Heart right ventricle (tissue), 16 donors: Measurements from ENCODE around the gene KRTAP12-4. TPM values are rescaled to one million over a fixed set of nuclear protein-coding genes. Genes with fewer than 3 reads are reported as not detected.
"Not testable (repeated sequence)": the region's sequence is repeated elsewhere in the genome, so short reads cannot be mapped to it uniquely, and the experiment has no call there.

Experiments used
- ATAC-seq, 8 donors: fragments of 200-7000 bp; cut with Tn5 transposase; one replicate each; pipeline ENCODE4 v1.9.1; 2020; ENCODE audit warnings: mild to moderate bottlenecking in 8 of 8, moderate library complexity in 8 of 8, moderate number of reproducible peaks in 1 of 8
- DNase-seq, 2 donors: peaks; one replicate each; pipeline ENCODE4 v3.0.0-alpha.2; 2020
- H3K27ac ChIP-seq, 10 donors: fragments of 200-600 bp; sonication (generic) in 2 of 10; one replicate each; pipeline versions ENCODE4 v1.5.0 to v1.8.0; 2020 to 2022; ENCODE audit warnings: mild to moderate bottlenecking in 3 of 10
- H3K27me3 ChIP-seq, 7 donors: fragments of 200-600 bp; one replicate each; pipeline ENCODE4 v1.8.0; 2021 to 2022; ENCODE audit warnings: mild to moderate bottlenecking in 2 of 7
- H3K36me3 ChIP-seq, 9 donors: fragments of 200-600 bp; sonication (generic) in 1 of 9; one replicate each; pipeline versions ENCODE4 v1.5.0 to v1.8.0; 2020 to 2022; ENCODE audit warnings: mild to moderate bottlenecking in 2 of 9
- H3K4me1 ChIP-seq, 9 donors: fragments of 200-600 bp; sonication (generic) in 1 of 9; one replicate each; pipeline versions ENCODE4 v1.5.0 to v1.8.0; 2020 to 2022; ENCODE audit warnings: mild to moderate bottlenecking in 4 of 9
- H3K4me3 ChIP-seq, 10 donors: fragments of 200-600 bp; sonication (generic) in 2 of 10; one replicate each; pipeline versions ENCODE4 v1.5.0 to v1.8.0; 2020 to 2022; ENCODE audit warnings: mild to moderate bottlenecking in 7 of 10, moderate library complexity in 2 of 10
- H3K9me3 ChIP-seq, 11 donors: fragments of 200-600 bp in 10 of 11; sonication (generic) in 2 of 11; one replicate each; pipeline versions ENCODE4 v1.5.0 to v1.8.0; 2013 to 2022; ENCODE audit warnings: mild to moderate bottlenecking in 2 of 11, control low read depth in 1 of 11, moderate library complexity in 1 of 11
- CTCF ChIP-seq, 9 donors: fragments of 200-600 bp; sonication (generic) in 2 of 9; IDR thresholded peaks; one replicate each; pipeline versions ENCODE4 v1.5.0 to v1.8.0; 2021 to 2022; ENCODE audit warnings: antibody characterized with exemption in 9 of 9, mild to moderate bottlenecking in 5 of 9, moderate library complexity in 1 of 9
- whole genome bisulfite sequencing, 2 donors: extraction: QIAGEN DNeasy Blood & Tissue Kit; methylation state at CpG; one replicate each; pipeline ENCODE4 v1.1.7; 2013; ENCODE audit warnings: inconsistent platforms in 1 of 2; 5-methylcytosine and 5-hydroxymethylcytosine counted together
- intact Hi-C, 10 donors: fragments of 100-400 bp; cut with DNase I; formaldehyde crosslinking; loops; one replicate each; pipeline versions ENCODE4 v1.11.1 to v1.14.2; 2022
- polyA plus RNA-seq, 2 donors: library from polyadenylated mRNA; stranded (reverse); fragments of 200-250 nt; gene quantifications; one replicate each; pipeline ENCODE4 v1.2.3, GENCODE V29; 2013
- total RNA-seq, 10 donors: library from RNA; stranded (reverse); fragmentation: NEBNext Ultra II Directional in 3 of 10; extraction: Animal tissue kit (Norgen Biotek cat#: 25700) in 3 of 10; gene quantifications; one replicate each; pipeline versions ENCODE4 v1.2.1 to v1.2.4, GENCODE V29; 2021 to 2023
- donor health status: Arrhythmogenic right ventricular cardiomyopathy.
- donor health status: ischemic (EF 13 %, LVEDD 7.1; RV severe dilation, severe dysfunction).
- donor health status: healthy with polysubstance abuse.
- donor health status: DM: no; HTN: yes; CAD: no.
- donor health status: DM: no; HTN: no; CAD: no.
- donor health status: ischemic (EF 25% LVEDD 6.9; RV normal size, moderate dysfunction).
- donor health status: ischemic (EF 25% LVEDD 5.7; RV mildly dilated, moderate dysfunction).
- donor health status: healthy.
- donor health status: DM: yes; HTN: yes; CAD: no.
- donor health status: Ischemic cardiomyopathy.
- donor health status: ischemic (EF 35%, LVEDD 5.7; RV mildly dilated, moderate dysfunction).
- donor health status: nonischemic (EF 11% LVEDD 7.7; RV severe dilation, severe dysfunction).
- donor health status: DM: yes; HTN: yes; CAD: no.
- donor health status: PGD.
- donor health status: ischemic (EF 29% LVEDD 5.4; RV normal size, mild dysfunction).
- donor health status: nonischemic (EF 23%, LVEDD 6.1; RV moderate dilation, normal function).

The KRTAP12-4 gene
- total and polyA plus RNA-seq, 12 donors: not detected

GRCh38 chr21:44686000-44686781 is 31.7 kb upstream of the KRTAP12-4 start:
- no peak for TF ChIP-seq CTCF (IDR thresholded peaks at IDR 0.05)
- intact Hi-C loops: loop anchor here in 1 of 10 donors (2.0 kb wide), 1 partner anchor 21 kb away; no protein-coding TSS in a partner anchor
- 29 to 33% methylated on average over 13 to 14 of the region's 14 CpGs for WGBS, 2 donors
- Histone ChIP-seq H3K27me3 (peaks cover 0 to 64% (median 30%) of the 10 kb centered on the region in 7 donors), H3K36me3 (no peaks in the 10 kb centered on the region), H3K27ac (no peak overlapping the region), H3K4me1 (no peaks in the 10 kb centered on the region), H3K4me3 (no peak overlapping the region), H3K9me3 (no peaks in the 10 kb centered on the region)
- no peak for DNase-seq
- ATAC-seq: no peak

- H3K4me1 ChIP-seq, H3K9me3 ChIP-seq, DNase-seq, ATAC-seq, H3K27ac ChIP-seq, H3K4me3 ChIP-seq, H3K36me3 ChIP-seq: not testable (repeated sequence)
- whole genome bisulfite sequencing, 2 donors: 70 to 83% methylated on average over 6 of the region's 6 CpGs
- intact Hi-C loops: loop anchor here in 1 of 10 donors (2.0 kb wide), 1 partner anchor 20 kb away; no protein-coding TSS in a partner anchor
- peaks cover 0 to 52% (median 30%) of the 10 kb centered on the region in 7 donors for H3K27me3 ChIP-seq
Observed at GRCh38 chr21:44685050-44685449, 30.6 kb upstream of the KRTAP12-4 start.

GRCh38 chr21:44684483-44684882 is 30.0 kb upstream of the KRTAP12-4 start:
- DNase-seq (no peak), ATAC-seq (no peak)
- Histone ChIP-seq H3K4me3 (no peak overlapping the region), H3K27ac (no peak overlapping the region), H3K4me1 (no peaks in the 10 kb centered on the region), H3K36me3 (no peaks in the 10 kb centered on the region), H3K27me3 (peaks cover 0 to 48% (median 30%) of the 10 kb centered on the region in 7 donors), H3K9me3 (peaks cover 0 to 6% (median 0%) of the 10 kb centered on the region in 11 donors)
- WGBS, 2 donors: 61 to 78% methylated on average over 6 of the region's 6 CpGs
- intact Hi-C loops: loop anchor here in 1 of 10 donors (2.0 kb wide), 1 partner anchor 20 kb away; no protein-coding TSS in a partner anchor
- no peak for TF ChIP-seq CTCF (IDR thresholded peaks at IDR 0.05)

- no peak for TF ChIP-seq CTCF (IDR thresholded peaks at IDR 0.05)
- Histone ChIP-seq H3K36me3 (no peaks in the 10 kb centered on the region), H3K4me3 (no peak overlapping the region), H3K9me3 (peaks cover 0 to 7% (median 0%) of the 10 kb centered on the region in 11 donors), H3K27ac (no peak overlapping the region), H3K4me1 (no peaks in the 10 kb centered on the region), H3K27me3 (peaks cover 0 to 48% (median 30%) of the 10 kb centered on the region in 7 donors)
- 65 to 79% methylated on average over 7 of the region's 7 CpGs for WGBS, 2 donors
- DNase-seq (no peak), ATAC-seq (no peak)
- intact Hi-C loops: loop anchor here in 1 of 10 donors (2.0 kb wide), 1 partner anchor 19 kb away; no protein-coding TSS in a partner anchor
Observed at GRCh38 chr21:44684077-44684476, 29.6 kb upstream of the KRTAP12-4 start.
